SK-N-SH (cell line): Measurements from ENCODE around the gene C1QTNF8. TPM values are rescaled to one million over a fixed set of nuclear protein-coding genes. Genes with fewer than 3 reads are reported as not detected.

ENCODE experiments used
- CTCF ChIA-PET: fragments of 300-600, 350-600 bp; formaldehyde crosslinking; extraction: SDS; loops from one replicate; lab custom pipeline; 2021; lab: Yijun Ruan, JAX
- POLR2A ChIA-PET: fragments of 350-600 bp; sonication (Branson Sonifier 250); formaldehyde crosslinking; extraction: SDS; loops from one replicate; lab custom pipeline; 2020; ENCODE audit warnings: antibody characterized with exemption, inconsistent platforms; lab: Yijun Ruan, JAX
- DNase-seq: peaks from one replicate; pipeline ENCODE4 v3.0.0; 2012
- H2AFZ ChIP-seq: fragments of 200-600 bp; sonication (generic); 2 replicates; pipeline ENCODE4 v1.8.1; 2016; ENCODE audit warnings: antibody characterized with exemption, mild to moderate bottlenecking, low read depth
- H3F3A ChIP-seq: fragments of 200-600 bp; sonication (generic); replicated peaks from 2 replicates; pipeline ENCODE3; 2016; ENCODE audit warnings: antibody characterized with exemption, mild to moderate bottlenecking; ENCODE audit not compliant: insufficient read depth
- H3K27ac ChIP-seq, 2 experiments: fragments of 200-500 bp in 1 of 2; fragments of 200-600 bp in 1 of 2; sonication (Bioruptor generic) in 1 of 2; sonication (generic), shearing (Covaris generic) in 1 of 2; 2 replicates each; pipeline versions ENCODE4 v1.5.1 to v1.6.1; 2014 to 2016; ENCODE audit warnings: low read depth in 2 of 2, inconsistent platforms in 1 of 2, low read length in 1 of 2, mild to moderate bottlenecking in 1 of 2, mixed read lengths in 1 of 2
- H3K27me3 ChIP-seq: fragments of 200-600 bp; sonication (generic), shearing (Covaris generic); 2 replicates; pipeline ENCODE4 v1.6.1; 2016; ENCODE audit warnings: mixed run types; ENCODE audit not compliant: insufficient read depth
- H3K36me3 ChIP-seq, 2 experiments: fragments of 200-500 bp in 1 of 2; fragments of 200-600 bp in 1 of 2; sonication (Bioruptor generic) in 1 of 2; sonication (generic) in 1 of 2; replicated peaks in 1 of 2; 2 replicates each; pipeline versions ENCODE3 to v1.5.1; 2014 to 2016; ENCODE audit warnings: low read length in 1 of 2, mild to moderate bottlenecking in 1 of 2; ENCODE audit not compliant: insufficient read depth in 2 of 2, control insufficient read depth in 1 of 2
- H3K4me1 ChIP-seq, 2 experiments: fragments of 200-500 bp in 1 of 2; fragments of 200-600 bp in 1 of 2; sonication (Bioruptor generic) in 1 of 2; sonication (generic), shearing (Covaris generic) in 1 of 2; 2 replicates each; pipeline versions ENCODE4 v1.5.1 to v1.6.1; 2014 to 2016; ENCODE audit warnings: low read depth in 1 of 2, low read length in 1 of 2, mixed run types in 1 of 2; ENCODE audit not compliant: insufficient read depth in 2 of 2, control insufficient read depth in 1 of 2
- H3K4me2 ChIP-seq: fragments of 200-600 bp; sonication (generic), shearing (Covaris generic); 2 replicates; pipeline ENCODE4 v1.6.1; 2017; ENCODE audit warnings: mixed run types
- H3K4me3 ChIP-seq, 2 experiments: fragments of 200-500 bp in 1 of 2; fragments of 200-600 bp in 1 of 2; sonication (Bioruptor generic) in 1 of 2; sonication (generic), shearing (Covaris generic) in 1 of 2; 2 replicates each; pipeline versions ENCODE4 v1.5.1 to v1.8.1; 2014 to 2016; ENCODE audit warnings: low read depth in 2 of 2, inconsistent platforms in 1 of 2, low read length in 1 of 2, mild to moderate bottlenecking in 1 of 2, mixed read lengths in 1 of 2, moderate library complexity in 1 of 2
- H3K79me2 ChIP-seq: fragments of 200-600 bp; sonication (generic); 2 replicates; pipeline ENCODE4 v1.8.1; 2017; ENCODE audit warnings: mild to moderate bottlenecking; ENCODE audit not compliant: insufficient read depth
- H3K9ac ChIP-seq: fragments of 200-600 bp; sonication (generic); 2 replicates; pipeline ENCODE4 v1.6.1; 2017; ENCODE audit warnings: mixed run types
- H3K9me2 ChIP-seq: fragments of 200-600 bp; sonication (generic); 2 replicates; pipeline ENCODE4 v1.6.1; 2017; ENCODE audit warnings: mixed run types
- H3K9me3 ChIP-seq: fragments of 200-600 bp; sonication (generic); 2 replicates; pipeline ENCODE4 v1.6.1; 2017; ENCODE audit warnings: mixed run types, mild to moderate bottlenecking, moderate library complexity
- H4K20me1 ChIP-seq: fragments of 200-600 bp; sonication (generic); 2 replicates; pipeline ENCODE4 v1.6.1; 2017; ENCODE audit warnings: mild to moderate bottlenecking, mixed run types; ENCODE audit not compliant: insufficient read depth
- EP300 ChIP-seq, 2 experiments: IDR thresholded peaks; 2 replicates each; pipeline versions ENCODE4 v1.4.0 to v1.6.1; 2012; ENCODE audit warnings: borderline replicate concordance in 1 of 2, low read depth in 1 of 2, low read length in 1 of 2
- FOSL2 ChIP-seq: IDR thresholded peaks from 2 replicates; pipeline ENCODE4 v1.4.0; 2012; ENCODE audit warnings: low read depth, mild to moderate bottlenecking, moderate library complexity, borderline replicate concordance
- GABPA ChIP-seq: IDR thresholded peaks from 2 replicates; pipeline ENCODE4 v1.4.0; 2012; ENCODE audit warnings: low read depth, mild to moderate bottlenecking
- GATA2 ChIP-seq: sonication (generic); formaldehyde crosslinking; IDR thresholded peaks from 2 replicates; pipeline ENCODE4 v1.5.0; 2020; ENCODE audit warnings: mild to moderate bottlenecking, missing genetic modification reagents
- IRF3 ChIP-seq: fragments of 150-350 bp; IDR thresholded peaks from 2 replicates; pipeline ENCODE4 v1.6.1; 2016; ENCODE audit warnings: mild to moderate bottlenecking, low read depth, low read length
- JUND ChIP-seq: IDR thresholded peaks from 2 replicates; pipeline ENCODE4 v1.4.0; 2012
- MXI1 ChIP-seq: IDR thresholded peaks from 2 replicates; pipeline ENCODE4 v1.6.1; 2012; ENCODE audit warnings: mild to moderate bottlenecking, low read depth, low read length, improper control_type of control experiment
- NFIC ChIP-seq: IDR thresholded peaks from 2 replicates; pipeline ENCODE4 v1.4.0; 2012; ENCODE audit warnings: borderline replicate concordance
- NRF1 ChIP-seq: IDR thresholded peaks from 2 replicates; pipeline ENCODE4 v1.6.1; 2012; ENCODE audit warnings: low read depth, mild to moderate bottlenecking, low read length
- RAD21 ChIP-seq: IDR thresholded peaks from 2 replicates; pipeline ENCODE4 v1.6.1; 2012; ENCODE audit warnings: mild to moderate bottlenecking, low read length
- RXRA ChIP-seq: IDR thresholded peaks from 2 replicates; pipeline ENCODE4 v1.4.0; 2012; ENCODE audit warnings: low read depth, mild to moderate bottlenecking, borderline replicate concordance
- TCF12 ChIP-seq: IDR thresholded peaks from 2 replicates; pipeline ENCODE4 v1.4.0; 2012
- TEAD4 ChIP-seq: IDR thresholded peaks from 2 replicates; pipeline ENCODE4 v1.4.0; 2012; ENCODE audit warnings: mild to moderate bottlenecking, borderline replicate concordance; ENCODE audit not compliant: insufficient read depth
- YY1 ChIP-seq: IDR thresholded peaks from 2 replicates; pipeline ENCODE4 v1.4.0; 2012; ENCODE audit warnings: low read depth, mild to moderate bottlenecking
- ZBTB33 ChIP-seq: IDR thresholded peaks from 2 replicates; pipeline ENCODE4 v1.4.0; 2012; ENCODE audit warnings: low read depth, borderline replicate concordance
- WGBS: methylation state at CpG from one replicate; pipeline ENCODE4 v1.1.6; 2017; ENCODE audit warnings: low lambda C conversion rate; 5-methylcytosine and 5-hydroxymethylcytosine counted together
- polyA plus RNA-seq, 3 experiments: library from polyadenylated mRNA; depleted of rRNA; stranded (reverse); fragments of >200 nt; gene quantifications; 2 replicates each; pipeline ENCODE4 v1.2.3, GENCODE V29; 2012

C1QTNF8 gene
- polyA plus RNA-seq, 1 of the 3 experiments (the other 2 are of a cell fraction): not detected

- peaks cover 3% of the 10 kb centered on the region for H3F3A ChIP-seq
- H3K79me2 ChIP-seq: no peaks in the 10 kb centered on the region
- WGBS: 12% methylated on average over 3 of the region's 29 CpGs
- ChIA-PET CTCF (interaction anchor here (1.4 kb wide), 1 partner anchor 15 kb away, joined by 3 read pairs; no protein-coding TSS in a partner anchor), POLR2A (no interaction called here)
- no peak for DNase-seq
- H3K9me3 ChIP-seq: no peaks in the 10 kb centered on the region
- no peaks in the 10 kb centered on the region for H3K9me2 ChIP-seq
- H3K4me1 ChIP-seq: no peaks in the 10 kb centered on the region
- H3K4me2 ChIP-seq: no peak overlapping the region
- H3K9ac ChIP-seq: no peak overlapping the region
- no peaks in the 10 kb centered on the region for H3K36me3 ChIP-seq
- no peak overlapping the region for H3K4me3 ChIP-seq
- no peak for TF ChIP-seq RAD21
- no peak for TF ChIP-seq MXI1
- no peak for TF ChIP-seq NRF1
- no peak for TF ChIP-seq GATA2
- no peak for TF ChIP-seq YY1
- no peak for TF ChIP-seq EP300 (IDR thresholded peaks at IDR 0.05; ENCODE audit: borderline replicate concordance in 1 of 2, low read depth in 1 of 2, low read length in 1 of 2)
- no peak for TF ChIP-seq RXRA
- TF ChIP-seq FOSL2: no peak
- TF ChIP-seq TEAD4: no peak
- no peak for TF ChIP-seq IRF3
- TF ChIP-seq, all 33 proteins: peak for 0
- no peak overlapping the region for H3K27ac ChIP-seq
- H4K20me1 ChIP-seq: 0 out of 2 replicates have a peak, but pooled peaks cover 8% of the 10 kb centered on the region
- H3K27me3 ChIP-seq: peaks cover 42% of the 10 kb centered on the region
- H2AFZ ChIP-seq: no peak overlapping the region
Measured at GRCh38 chr16:1094601-1095449, 1.2 kb downstream of the C1QTNF8 start.

GRCh38 chr16:1094124-1094479 lies 1.9 kb downstream of the C1QTNF8 start:
- peaks cover 42% of the 10 kb centered on the region for H3K27me3 ChIP-seq
- no peak overlapping the region for H2AFZ ChIP-seq
- H3K4me3 ChIP-seq: no peak overlapping the region
- 0 out of 2 replicates have a peak, but pooled peaks cover 8% of the 10 kb centered on the region for H4K20me1 ChIP-seq
- no peak for DNase-seq
- TF ChIP-seq GABPA (no peak), GATA2 (no peak), FOSL2 (no peak), JUND (no peak), TCF12 (no peak), NFIC (no peak), NRF1 (no peak), ZBTB33 (no peak), TEAD4 (no peak)
- no peaks in the 10 kb centered on the region for H3K4me1 ChIP-seq
- POLR2A ChIA-PET: no interaction called here
- no peaks in the 10 kb centered on the region for H3K79me2 ChIP-seq
- peaks cover 3% of the 10 kb centered on the region for H3F3A ChIP-seq
- no peaks in the 10 kb centered on the region for H3K36me3 ChIP-seq
- CTCF ChIA-PET: no interaction called here
- H3K9me3 ChIP-seq: no peaks in the 10 kb centered on the region
- H3K4me2 ChIP-seq: no peak overlapping the region
- H3K9ac ChIP-seq: no peak overlapping the region
- WGBS: 0% methylated on average over 3 of the region's 13 CpGs
- no peak overlapping the region for H3K27ac ChIP-seq
- H3K9me2 ChIP-seq: no peaks in the 10 kb centered on the region
